Prostate gland (tissue), 2 donors: ENCODE measurements around the gene ALG13.

Source experiments
- POLR2A ChIP-seq: fragments of 450-650 bp; IDR thresholded peaks from one replicate; pipeline ENCODE4 v1.6.1; 2016; ENCODE audit warnings: antibody characterized with exemption, mild to moderate bottlenecking
- POLR2AphosphoS5 ChIP-seq: sonication (generic); formaldehyde crosslinking; IDR thresholded peaks from one replicate; pipeline ENCODE4 v1.6.1; 2017; ENCODE audit warnings: antibody characterized with exemption
- TF ChIP-seq, protein P1 (sequence below), 4 experiments: fragments of 200-600 bp in 2 of 4; fragments of 450-650 bp in 2 of 4; sonication (generic) in 2 of 4; IDR thresholded peaks; 1 replicate in 3 of 4; 2 replicates in 1 of 4; pipeline ENCODE4 v1.5.1; 2016 to 2019; ENCODE audit warnings: antibody characterized with exemption in 4 of 4, mild to moderate bottlenecking in 2 of 4, moderate library complexity in 2 of 4

DNA sequence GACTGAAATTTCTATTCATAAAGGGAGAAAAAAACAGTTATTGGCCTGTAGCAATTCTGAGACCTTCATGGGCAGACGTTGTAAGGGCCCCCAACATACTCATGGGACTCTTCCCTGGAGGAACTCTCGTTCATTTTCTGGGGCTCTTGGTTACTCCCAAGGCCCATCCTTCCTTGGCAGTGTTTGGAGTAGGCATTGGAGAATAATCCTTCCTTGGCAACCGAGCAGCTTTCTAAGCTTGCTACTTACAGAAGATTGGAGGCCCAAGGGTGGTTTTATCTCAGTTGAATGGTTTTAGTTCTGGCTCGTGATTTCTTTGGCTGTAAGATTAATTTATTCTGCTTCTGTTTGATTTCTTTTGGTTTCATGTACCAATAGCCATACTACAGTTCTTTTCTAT lies 50.4 kb downstream of the ALG13 start:
- TF ChIP-seq POLR2AphosphoS5 (no peak), POLR2A (no peak)
- TF ChIP-seq, protein P1, sequence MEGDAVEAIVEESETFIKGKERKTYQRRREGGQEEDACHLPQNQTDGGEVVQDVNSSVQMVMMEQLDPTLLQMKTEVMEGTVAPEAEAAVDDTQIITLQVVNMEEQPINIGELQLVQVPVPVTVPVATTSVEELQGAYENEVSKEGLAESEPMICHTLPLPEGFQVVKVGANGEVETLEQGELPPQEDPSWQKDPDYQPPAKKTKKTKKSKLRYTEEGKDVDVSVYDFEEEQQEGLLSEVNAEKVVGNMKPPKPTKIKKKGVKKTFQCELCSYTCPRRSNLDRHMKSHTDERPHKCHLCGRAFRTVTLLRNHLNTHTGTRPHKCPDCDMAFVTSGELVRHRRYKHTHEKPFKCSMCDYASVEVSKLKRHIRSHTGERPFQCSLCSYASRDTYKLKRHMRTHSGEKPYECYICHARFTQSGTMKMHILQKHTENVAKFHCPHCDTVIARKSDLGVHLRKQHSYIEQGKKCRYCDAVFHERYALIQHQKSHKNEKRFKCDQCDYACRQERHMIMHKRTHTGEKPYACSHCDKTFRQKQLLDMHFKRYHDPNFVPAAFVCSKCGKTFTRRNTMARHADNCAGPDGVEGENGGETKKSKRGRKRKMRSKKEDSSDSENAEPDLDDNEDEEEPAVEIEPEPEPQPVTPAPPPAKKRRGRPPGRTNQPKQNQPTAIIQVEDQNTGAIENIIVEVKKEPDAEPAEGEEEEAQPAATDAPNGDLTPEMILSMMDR (IDR thresholded peaks at IDR 0.05) = no peak
